HCT116 (cell line): ENCODE measurements around the gene KCNK5. TPM values are rescaled to one million over a fixed set of nuclear protein-coding genes. Genes with fewer than 3 reads are reported as not detected.

ENCODE experiments used
- ATAC-seq: fragments of 200-7000 bp; cut with Tn5 transposase; 2 replicates; pipeline ENCODE4 v1.9.1; 2020; ENCODE audit warnings: mild to moderate bottlenecking, moderate library complexity
- BruUV-seq: library from RNA; stranded (reverse); fragments of 400-500 nt; replicated peaks from 2 replicates; lab custom pipeline; 2021; lab: Mats Ljungman, UMichigan
- CTCF ChIA-PET: fragments of 300-600 bp; sonication (Branson Sonifier 250); formaldehyde crosslinking; loops from one replicate; lab custom pipeline; 2021; ENCODE audit warnings: antibody characterized with exemption; lab: Charles Lee
- POLR2A ChIA-PET: fragments of 300-600, 350-600 bp; sonication (Branson Sonifier 250); formaldehyde crosslinking; loops from one replicate; lab custom pipeline; 2021; ENCODE audit warnings: antibody characterized with exemption; lab: Charles Lee
- RAD21 ChIA-PET, 2 experiments: fragments of 300-600 bp; sonication (Branson Sonifier 250); formaldehyde crosslinking; loops; one replicate each; lab custom pipeline; 2023; ENCODE audit warnings: low total read pairs in 2 of 2; ENCODE audit not compliant: uncharacterized antibody in 2 of 2, unreplicated experiment in 2 of 2, low non-redundant PET in 1 of 2; lab: Charles Lee
- DNase-seq: peaks from one replicate; pipeline ENCODE4 v3.0.0-alpha.2; 2010; ENCODE audit warnings: low read depth, low spot score
- H2AFZ ChIP-seq: fragments of 200-600 bp; shearing (Covaris generic), sonication (generic); 2 replicates; pipeline ENCODE4 v1.6.1; 2017; ENCODE audit warnings: low read depth, mixed run types, mixed read lengths, antibody characterized with exemption, low read length; ENCODE audit not compliant: poor library complexity, severe bottlenecking
- H3K27ac ChIP-seq: 2 replicates; pipeline ENCODE4 v1.5.1; 2012; ENCODE audit warnings: low read depth, low read length
- H3K27me3 ChIP-seq: fragments of 200-600 bp; sonication (generic); 2 replicates; pipeline ENCODE4 v1.6.1; 2016; ENCODE audit warnings: mixed run types, low read length, mixed read lengths; ENCODE audit not compliant: insufficient read depth
- H3K36me3 ChIP-seq, 2 experiments: fragments of 200-500 bp in 1 of 2; fragments of 200-600 bp in 1 of 2; sonication (Bioruptor generic) in 1 of 2; sonication (generic) in 1 of 2; 2 replicates each; pipeline versions ENCODE4 v1.5.1 to v1.6.1; 2014 to 2016; ENCODE audit warnings: low read length in 2 of 2, inconsistent platforms in 1 of 2, mixed read lengths in 1 of 2, mixed run types in 1 of 2; ENCODE audit not compliant: insufficient read depth in 2 of 2, control insufficient read depth in 1 of 2
- H3K4me1 ChIP-seq, 2 experiments: fragments of 200-600 bp in 1 of 2; sonication (generic) in 1 of 2; 2 replicates each; pipeline versions ENCODE4 v1.5.1 to v1.6.1; 2012 to 2017; ENCODE audit warnings: low read length in 2 of 2, inconsistent platforms in 1 of 2, mild to moderate bottlenecking in 1 of 2, mixed read lengths in 1 of 2, mixed run types in 1 of 2, moderate library complexity in 1 of 2; ENCODE audit not compliant: insufficient read depth in 2 of 2, control insufficient read depth in 1 of 2
- H3K4me2 ChIP-seq: fragments of 200-600 bp; sonication (generic); 2 replicates; pipeline ENCODE4 v1.6.1; 2017; ENCODE audit warnings: mixed run types, low read length, mixed read lengths
- H3K4me3 ChIP-seq, 2 experiments: fragments of 200-600 bp in 1 of 2; sonication (generic) in 1 of 2; replicated peaks in 1 of 2; 2 replicates each; pipeline ENCODE4 v1.5.1; 2011 to 2016; ENCODE audit warnings: low read length in 2 of 2, control low read depth in 1 of 2, low read depth in 1 of 2, mild to moderate bottlenecking in 1 of 2, mixed read lengths in 1 of 2, mixed run types in 1 of 2
- H3K79me2 ChIP-seq: fragments of 200-600 bp; sonication (generic); 2 replicates; pipeline ENCODE4 v1.6.1; 2017; ENCODE audit warnings: mild to moderate bottlenecking, mixed run types, low read length, moderate library complexity, mixed read lengths; ENCODE audit not compliant: insufficient read depth
- H3K9ac ChIP-seq: fragments of 200-600 bp; sonication (generic); 2 replicates; pipeline ENCODE4 v1.6.1; 2016; ENCODE audit warnings: low read length, mixed read lengths
- H3K9me2 ChIP-seq: fragments of 200-600 bp; sonication (generic), shearing (Covaris generic); 2 replicates; pipeline ENCODE4 v1.6.1; 2017; ENCODE audit warnings: mixed run types, mild to moderate bottlenecking, moderate library complexity; ENCODE audit not compliant: insufficient read depth
- H3K9me3 ChIP-seq, 2 experiments: fragments of 200-500 bp in 1 of 2; fragments of 200-600 bp in 1 of 2; sonication (Bioruptor generic) in 1 of 2; sonication (generic) in 1 of 2; 2 replicates each; pipeline ENCODE4 v1.6.1; 2014 to 2017; ENCODE audit warnings: low read length in 2 of 2, mixed read lengths in 2 of 2, inconsistent platforms in 1 of 2, low read depth in 1 of 2, mild to moderate bottlenecking in 1 of 2, mixed run types in 1 of 2, moderate library complexity in 1 of 2; ENCODE audit not compliant: control insufficient read depth in 1 of 2, insufficient read depth in 1 of 2
- H4K20me1 ChIP-seq: fragments of 200-600 bp; sonication (generic), shearing (Covaris generic); 2 replicates; pipeline ENCODE4 v1.6.1; 2017; ENCODE audit warnings: mixed run types, mild to moderate bottlenecking, moderate library complexity; ENCODE audit not compliant: insufficient read depth
- SP1 ChIP-seq: IDR thresholded peaks from 2 replicates; pipeline ENCODE4 v1.6.1; 2012; ENCODE audit warnings: low read depth
- SRF ChIP-seq: IDR thresholded peaks from 2 replicates; pipeline ENCODE4 v1.6.1; 2012; ENCODE audit warnings: low read depth
- intact Hi-C: fragments of 100-400 bp; cut with micrococcal nuclease; formaldehyde crosslinking; loops from 2 replicates; pipeline ENCODE4 v1.10.0; 2022
- total RNA-seq: library from RNA; stranded (reverse); gene quantifications from one replicate; pipeline ENCODE4 v1.2.1, GENCODE V29; 2021; ENCODE audit not compliant: unreplicated experiment
- TF ChIP-seq, protein P1 (sequence below): IDR thresholded peaks from 2 replicates; pipeline ENCODE4 v1.6.1; 2012; ENCODE audit warnings: low read depth

Gene KCNK5
- total RNA-seq, 1 experiment from 2014 or later: 9.5 TPM

DNA sequence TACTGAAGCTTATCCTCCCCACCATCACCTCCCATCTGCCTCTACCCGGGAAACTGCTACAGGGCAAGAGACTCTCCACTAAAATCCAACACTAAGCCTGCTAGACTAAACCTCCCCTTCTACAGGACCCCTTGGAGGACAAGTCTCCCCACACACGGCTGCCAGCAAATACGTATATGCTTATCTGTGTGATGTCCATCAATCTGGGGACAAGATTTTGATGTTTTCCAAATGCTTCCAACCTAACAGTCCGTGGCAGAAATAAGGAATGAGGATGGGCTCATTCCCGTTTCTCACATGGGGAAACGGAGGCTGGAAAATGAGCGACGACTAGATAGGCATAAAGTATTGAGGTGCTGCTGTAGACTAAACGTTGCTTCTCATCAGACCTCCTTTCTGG lies 1.8 kb downstream of the KCNK5 start (continued):
- TF ChIP-seq, protein P1, sequence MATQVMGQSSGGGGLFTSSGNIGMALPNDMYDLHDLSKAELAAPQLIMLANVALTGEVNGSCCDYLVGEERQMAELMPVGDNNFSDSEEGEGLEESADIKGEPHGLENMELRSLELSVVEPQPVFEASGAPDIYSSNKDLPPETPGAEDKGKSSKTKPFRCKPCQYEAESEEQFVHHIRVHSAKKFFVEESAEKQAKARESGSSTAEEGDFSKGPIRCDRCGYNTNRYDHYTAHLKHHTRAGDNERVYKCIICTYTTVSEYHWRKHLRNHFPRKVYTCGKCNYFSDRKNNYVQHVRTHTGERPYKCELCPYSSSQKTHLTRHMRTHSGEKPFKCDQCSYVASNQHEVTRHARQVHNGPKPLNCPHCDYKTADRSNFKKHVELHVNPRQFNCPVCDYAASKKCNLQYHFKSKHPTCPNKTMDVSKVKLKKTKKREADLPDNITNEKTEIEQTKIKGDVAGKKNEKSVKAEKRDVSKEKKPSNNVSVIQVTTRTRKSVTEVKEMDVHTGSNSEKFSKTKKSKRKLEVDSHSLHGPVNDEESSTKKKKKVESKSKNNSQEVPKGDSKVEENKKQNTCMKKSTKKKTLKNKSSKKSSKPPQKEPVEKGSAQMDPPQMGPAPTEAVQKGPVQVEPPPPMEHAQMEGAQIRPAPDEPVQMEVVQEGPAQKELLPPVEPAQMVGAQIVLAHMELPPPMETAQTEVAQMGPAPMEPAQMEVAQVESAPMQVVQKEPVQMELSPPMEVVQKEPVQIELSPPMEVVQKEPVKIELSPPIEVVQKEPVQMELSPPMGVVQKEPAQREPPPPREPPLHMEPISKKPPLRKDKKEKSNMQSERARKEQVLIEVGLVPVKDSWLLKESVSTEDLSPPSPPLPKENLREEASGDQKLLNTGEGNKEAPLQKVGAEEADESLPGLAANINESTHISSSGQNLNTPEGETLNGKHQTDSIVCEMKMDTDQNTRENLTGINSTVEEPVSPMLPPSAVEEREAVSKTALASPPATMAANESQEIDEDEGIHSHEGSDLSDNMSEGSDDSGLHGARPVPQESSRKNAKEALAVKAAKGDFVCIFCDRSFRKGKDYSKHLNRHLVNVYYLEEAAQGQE: no peak

DNA sequence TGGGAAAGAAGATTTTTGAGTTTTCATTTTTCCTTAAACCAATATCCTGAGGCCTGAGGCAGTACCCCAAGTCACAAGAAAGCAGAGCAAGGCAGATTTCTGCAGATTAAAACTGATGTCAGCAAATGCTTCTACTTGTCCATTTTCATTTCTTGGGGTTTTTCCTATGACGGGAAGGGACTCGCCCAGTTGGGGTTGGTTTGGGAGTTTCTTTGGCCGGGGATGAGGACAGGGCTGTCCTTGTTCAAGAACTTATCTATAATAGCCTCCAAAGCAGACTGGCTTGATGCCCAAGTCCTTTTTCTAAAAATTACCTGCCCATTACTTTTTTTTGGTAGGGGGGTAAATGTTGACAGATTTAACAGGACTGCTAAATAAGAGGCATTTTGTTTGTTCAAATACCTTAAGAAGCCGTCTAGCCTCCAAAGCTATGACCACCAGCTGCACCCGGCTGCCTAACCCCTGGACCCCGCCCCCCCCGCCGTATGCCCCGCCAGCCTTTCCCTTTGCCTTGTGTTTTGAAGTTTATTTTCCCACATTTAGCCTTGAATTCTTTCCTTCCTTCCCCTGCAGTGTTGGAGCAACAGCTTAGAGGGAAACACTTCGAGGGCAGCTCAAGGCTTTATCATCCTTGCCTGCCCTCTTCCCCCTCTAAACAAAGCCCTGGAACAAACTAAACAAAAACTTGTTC lies 2.5 kb downstream of the KCNK5 start:
- no peak overlapping the region for H3K4me3 ChIP-seq
- CTCF ChIA-PET: no interaction called here
- DNase-seq: no peak
- ATAC-seq: no peak
- H3K9ac ChIP-seq: no peak overlapping the region
- no peak overlapping the region for H3K27ac ChIP-seq
- H3K79me2 ChIP-seq: peaks cover 70% of the 10 kb centered on the region
- no peak overlapping the region for H2AFZ ChIP-seq
- no peaks in the 10 kb centered on the region for H4K20me1 ChIP-seq
- TF ChIP-seq SP1 (no peak), SRF (no peak)
- TF ChIP-seq, all 23 proteins: peak for 0
- 0 out of 4 replicates have a peak, but pooled peaks cover 0 to 2% of the 10 kb centered on the region in 2 experiments for H3K36me3 ChIP-seq
- no peaks in the 10 kb centered on the region for H3K27me3 ChIP-seq
- H3K9me2 ChIP-seq: no peaks in the 10 kb centered on the region
- no peaks in the 10 kb centered on the region for H3K9me3 ChIP-seq
- peaks cover 9 to 41% of the 10 kb centered on the region in 2 experiments; a peak in 3 of 4 replicates for H3K4me1 ChIP-seq
- ChIA-PET POLR2A (no interaction called here), RAD21 (no interaction called here)
- intact Hi-C loops: loop anchor here (5.0 kb wide), 1 partner anchor 49 kb away; no protein-coding TSS in a partner anchor
- no TSS peak for BruUV-seq
- H3K4me2 ChIP-seq: peak overlapping the region; percentile 29
